HepG2 (cell line): ENCODE results near the gene BATF2. TPM values are rescaled to one million over a fixed set of nuclear protein-coding genes. Genes with fewer than 3 reads are reported as not detected.

Experiments
- AKAP8 ChIP-seq: sonication (generic); formaldehyde crosslinking; IDR thresholded peaks from 2 replicates; pipeline ENCODE4 v1.5.1; 2020; ENCODE audit warnings: mild to moderate bottlenecking, missing genetic modification reagents
- ATM ChIP-seq: fragments of 450-650 bp; IDR thresholded peaks from 2 replicates; pipeline ENCODE4 v1.7.1; 2017; ENCODE audit warnings: mild to moderate bottlenecking, borderline replicate concordance
- BATF2 ChIP-seq: sonication (generic); formaldehyde crosslinking; IDR thresholded peaks from 2 replicates; pipeline ENCODE4 v1.8.0; 2022; ENCODE audit warnings: mild to moderate bottlenecking, missing genetic modification reagents, moderate library complexity
- CREB3 ChIP-seq: sonication (generic); formaldehyde crosslinking; IDR thresholded peaks from 2 replicates; pipeline ENCODE4 v1.5.0; 2020; ENCODE audit warnings: missing genetic modification reagents
- GMEB1 ChIP-seq: sonication (generic); formaldehyde crosslinking; IDR thresholded peaks from 2 replicates; pipeline ENCODE4 v1.5.1; 2020; ENCODE audit warnings: missing genetic modification reagents, mild to moderate bottlenecking, borderline replicate concordance
- KAT2B ChIP-seq: fragments of 150-350 bp; IDR thresholded peaks from 2 replicates; pipeline ENCODE4 v1.6.1; 2014; ENCODE audit warnings: low read depth, low read length, borderline replicate concordance
- NFIC ChIP-seq: IDR thresholded peaks from 2 replicates; pipeline ENCODE4 v1.6.1; 2012; ENCODE audit warnings: mild to moderate bottlenecking, low read length, inconsistent platforms
- POLR2A ChIP-seq, 2 experiments: IDR thresholded peaks; 2 replicates each; pipeline ENCODE4 v1.6.1; 2011; ENCODE audit warnings: low read depth in 2 of 2, low read length in 2 of 2, mild to moderate bottlenecking in 1 of 2, moderate library complexity in 1 of 2; ENCODE audit not compliant: insufficient read depth in 1 of 2
- POLR2AphosphoS5 ChIP-seq: IDR thresholded peaks from 2 replicates; pipeline ENCODE4 v1.6.1; 2012; ENCODE audit warnings: low read depth, low read length
- SNAI1 ChIP-seq: sonication (generic); formaldehyde crosslinking; IDR thresholded peaks from 2 replicates; pipeline ENCODE4 v1.5.0; 2020; ENCODE audit warnings: mild to moderate bottlenecking, missing genetic modification reagents, borderline replicate concordance
- SNAPC2 ChIP-seq: sonication (generic); formaldehyde crosslinking; IDR thresholded peaks from 2 replicates; pipeline ENCODE4 v1.8.1; 2022; ENCODE audit warnings: mild to moderate bottlenecking, missing genetic modification reagents
- TEF ChIP-seq: sonication (generic); formaldehyde crosslinking; IDR thresholded peaks from 2 replicates; pipeline ENCODE4 v1.5.0; 2020; ENCODE audit warnings: missing genetic modification reagents
- ZBTB39 ChIP-seq: sonication (generic); formaldehyde crosslinking; IDR thresholded peaks from 2 replicates; pipeline ENCODE4 v1.5.0; 2020; ENCODE audit warnings: missing genetic modification reagents
- ZBTB42 ChIP-seq: sonication (generic); formaldehyde crosslinking; IDR thresholded peaks from 2 replicates; pipeline ENCODE4 v1.5.0; 2020; ENCODE audit warnings: mild to moderate bottlenecking, missing genetic modification reagents
- ZBTB49 ChIP-seq: sonication (generic); formaldehyde crosslinking; IDR thresholded peaks from 2 replicates; pipeline ENCODE4 v1.4.0; 2020; ENCODE audit warnings: missing genetic modification reagents, borderline replicate concordance
- ZNF10 ChIP-seq: sonication (generic); formaldehyde crosslinking; IDR thresholded peaks from 2 replicates; pipeline ENCODE4 v1.4.0; 2020; ENCODE audit warnings: mild to moderate bottlenecking, low read depth, missing genetic modification reagents, borderline replicate concordance
- ZNF207 ChIP-seq: fragments of 450-650 bp; IDR thresholded peaks from 2 replicates; pipeline ENCODE4 v1.6.1; 2016; ENCODE audit warnings: antibody characterized with exemption, borderline replicate concordance
- ZNF619 ChIP-seq: sonication (generic); formaldehyde crosslinking; IDR thresholded peaks from 2 replicates; pipeline ENCODE4 v1.4.0; 2020; ENCODE audit warnings: mild to moderate bottlenecking, missing genetic modification reagents
- ZNF75D ChIP-seq: sonication (generic); formaldehyde crosslinking; IDR thresholded peaks from 2 replicates; pipeline ENCODE4 v1.8.1; 2023; ENCODE audit warnings: missing genetic modification reagents, mild to moderate bottlenecking, borderline replicate concordance
- ZSCAN20 ChIP-seq: sonication (generic); formaldehyde crosslinking; IDR thresholded peaks from 2 replicates; pipeline ENCODE4 v1.4.0; 2020; ENCODE audit warnings: missing genetic modification reagents, mild to moderate bottlenecking, borderline replicate concordance
- ZSCAN25 ChIP-seq: sonication (generic); formaldehyde crosslinking; IDR thresholded peaks from 2 replicates; pipeline ENCODE4 v1.8.0; 2022; ENCODE audit warnings: mild to moderate bottlenecking, missing genetic modification reagents
- polyA plus RNA-seq, 8 experiments: library from polyadenylated mRNA; depleted of rRNA in 3 of 8; stranded (reverse) in 7 of 8; unstranded in 1 of 8; fragments of >200 nt; fragmentation: Illumina TruSeq in 4 of 8; extraction: Trizol in 4 of 8; gene quantifications; 2 replicates each; pipeline versions ENCODE4 v1.2.1 to v1.2.3, GENCODE V29; 2011 to 2016; ENCODE audit warnings: low read depth in 4 of 8, missing spikeins in 1 of 8, mixed read lengths in 1 of 8; ENCODE audit not compliant: insufficient read depth in 1 of 8
- total RNA-seq, 5 experiments: library from RNA; depleted of rRNA; stranded (reverse); fragments of >200 nt; fragmentation: Illumina TruSeq; extraction: Trizol; gene quantifications; 2 replicates each; pipeline ENCODE4 v1.2.3, GENCODE V29; 2016; ENCODE audit warnings: low read depth in 1 of 5

BATF2 gene
- total and polyA plus RNA-seq, 2 of the 13 experiments (the other 11 are each of a cell fraction or from before 2014, with no cell fraction given): 2.8 to 3.9 TPM

- no peak for TF ChIP-seq NFIC
- TF ChIP-seq ATM: no peak
- TF ChIP-seq CREB3 (CRISPR knock-in tag): no peak
- TF ChIP-seq SNAI1 (CRISPR knock-in tag): no peak
- TF ChIP-seq BATF2 (CRISPR knock-in tag): peak; percentile 83; the same call in 1 of the 2 replicates
- TF ChIP-seq ZSCAN20: no peak
- TF ChIP-seq POLR2A (IDR thresholded peaks at IDR 0.05; ENCODE audit: insufficient read depth in 1 of 2, low read depth in 2 of 2, low read length in 2 of 2): peak; percentile 13 to 66; a peak in 3 of 4 replicates
- no peak for TF ChIP-seq TEF (CRISPR knock-in tag)
- TF ChIP-seq ZBTB49: no peak
- TF ChIP-seq ZNF207: no peak
- TF ChIP-seq ZNF75D (CRISPR knock-in tag): no peak
- no peak for TF ChIP-seq AKAP8
- TF ChIP-seq SNAPC2 (CRISPR knock-in tag): 0 out of 2 replicates have a peak, but pooled peaks have one; percentile 64
- no peak for TF ChIP-seq ZBTB39 (CRISPR knock-in tag)
- no peak for TF ChIP-seq ZNF619
- no peak for TF ChIP-seq ZNF10 (CRISPR knock-in tag)
- no peak for TF ChIP-seq ZSCAN25 (CRISPR knock-in tag)
- no peak for TF ChIP-seq KAT2B
- TF ChIP-seq GMEB1 (CRISPR knock-in tag): peak; percentile 88
- TF ChIP-seq POLR2AphosphoS5: peak; percentile 50
- TF ChIP-seq ZBTB42: no peak
These were observed 44.3 kb upstream of the BATF2 start, which contains the start of gene SAC3D1 (continued) for GRCh38 chr11:65040847-65041622.
